Rectal smooth muscle tissue (tissue), 1 donor: Measurements from ENCODE around the gene OPA3.

Experiments used
- H3K27ac ChIP-seq: one replicate; pipeline ENCODE4 v1.7.0; 2013; ENCODE audit warnings: low read depth, low read length, inconsistent platforms
- H3K27me3 ChIP-seq: one replicate; pipeline ENCODE4 v1.7.0; 2013; ENCODE audit warnings: low read length; ENCODE audit not compliant: control insufficient read depth, insufficient read depth
- H3K36me3 ChIP-seq: one replicate; pipeline ENCODE4 v1.7.0; 2013; ENCODE audit warnings: low read length; ENCODE audit not compliant: control insufficient read depth, insufficient read depth
- H3K4me1 ChIP-seq: one replicate; pipeline ENCODE4 v1.7.0; 2013; ENCODE audit warnings: low read length; ENCODE audit not compliant: control insufficient read depth, insufficient read depth
- H3K4me3 ChIP-seq: one replicate; pipeline ENCODE4 v1.7.0; 2013; ENCODE audit warnings: low read length
- H3K9ac ChIP-seq: one replicate; pipeline ENCODE4 v1.7.0; 2013; ENCODE audit warnings: low read length

Gene OPA3

DNA sequence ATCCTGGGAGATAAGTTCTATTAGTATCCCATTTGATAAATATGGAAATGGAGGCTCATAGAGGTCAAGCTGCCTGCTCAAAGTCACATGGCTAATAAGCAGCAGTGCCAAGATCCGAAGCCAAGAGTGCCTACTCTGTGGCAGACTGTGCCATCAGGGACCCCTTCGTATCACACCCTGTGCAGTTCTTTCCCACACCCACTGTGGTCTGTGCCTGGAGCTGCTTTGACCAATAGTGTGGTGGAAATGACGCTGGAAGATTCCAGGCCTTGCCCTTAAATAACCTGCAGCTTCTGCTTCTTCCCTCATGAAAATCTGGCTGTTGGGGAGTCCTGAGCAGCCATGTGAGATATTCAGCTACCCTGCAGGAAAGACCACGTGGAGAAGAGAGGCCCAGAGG, 10.1 kb downstream of the OPA3 start:
- H3K27ac ChIP-seq: no peak overlapping the region
- H3K9ac ChIP-seq: no peak overlapping the region
- H3K27me3 ChIP-seq: no peaks in the 10 kb centered on the region
- no peaks in the 10 kb centered on the region for H3K36me3 ChIP-seq
- peaks cover 11% of the 10 kb centered on the region for H3K4me1 ChIP-seq
- no peak overlapping the region for H3K4me3 ChIP-seq

- H3K27ac ChIP-seq: no peak overlapping the region
- no peaks in the 10 kb centered on the region for H3K36me3 ChIP-seq
- no peak overlapping the region for H3K9ac ChIP-seq
- H3K4me1 ChIP-seq: peaks cover 1% of the 10 kb centered on the region
- no peak overlapping the region for H3K4me3 ChIP-seq
- H3K27me3 ChIP-seq: no peaks in the 10 kb centered on the region
These were observed 13.0 kb downstream of the OPA3 start for GRCh38 chr19:45571457-45572220.

GRCh38 chr19:45569619-45570421, 14.8 kb downstream of the OPA3 start:
- no peak overlapping the region for H3K9ac ChIP-seq

GRCh38 chr19:45568732-45569131, 15.9 kb downstream of the OPA3 start:
- Histone ChIP-seq H3K27ac (no peak overlapping the region), H3K4me3 (no peak overlapping the region), H3K36me3 (no peaks in the 10 kb centered on the region), H3K4me1 (no peaks in the 10 kb centered on the region), H3K27me3 (no peaks in the 10 kb centered on the region), H3K9ac (no peak overlapping the region)

More at GRCh38 chr19:45569619-45570421, 14.8 kb downstream of the OPA3 start:
- Histone ChIP-seq H3K27me3 (no peaks in the 10 kb centered on the region), H3K4me1 (no peaks in the 10 kb centered on the region), H3K27ac (no peak overlapping the region), H3K36me3 (no peaks in the 10 kb centered on the region), H3K4me3 (no peak overlapping the region)

DNA sequence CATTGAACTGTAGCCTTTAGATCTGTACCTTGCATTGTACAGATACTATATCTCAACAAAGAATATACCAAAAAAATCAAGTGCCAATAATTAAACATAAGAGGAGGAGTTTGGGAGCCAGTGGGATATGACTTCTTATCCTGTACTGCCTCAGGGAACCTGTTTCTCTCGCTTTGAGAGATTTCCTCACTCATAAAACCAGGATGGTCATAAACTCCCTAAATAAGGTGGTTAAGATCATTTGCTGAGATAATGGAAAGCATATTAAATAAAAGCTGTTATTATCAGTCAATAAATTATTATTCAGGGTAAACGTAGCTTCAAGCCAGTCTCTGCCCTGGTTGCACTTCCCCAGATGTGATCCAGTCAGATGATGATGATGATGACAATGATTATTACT, 17.0 kb downstream of the OPA3 start:
- Histone ChIP-seq H3K4me3 (no peak overlapping the region), H3K27me3 (no peaks in the 10 kb centered on the region), H3K27ac (no peak overlapping the region), H3K4me1 (no peaks in the 10 kb centered on the region), H3K36me3 (no peaks in the 10 kb centered on the region), H3K9ac (no peak overlapping the region)

DNA sequence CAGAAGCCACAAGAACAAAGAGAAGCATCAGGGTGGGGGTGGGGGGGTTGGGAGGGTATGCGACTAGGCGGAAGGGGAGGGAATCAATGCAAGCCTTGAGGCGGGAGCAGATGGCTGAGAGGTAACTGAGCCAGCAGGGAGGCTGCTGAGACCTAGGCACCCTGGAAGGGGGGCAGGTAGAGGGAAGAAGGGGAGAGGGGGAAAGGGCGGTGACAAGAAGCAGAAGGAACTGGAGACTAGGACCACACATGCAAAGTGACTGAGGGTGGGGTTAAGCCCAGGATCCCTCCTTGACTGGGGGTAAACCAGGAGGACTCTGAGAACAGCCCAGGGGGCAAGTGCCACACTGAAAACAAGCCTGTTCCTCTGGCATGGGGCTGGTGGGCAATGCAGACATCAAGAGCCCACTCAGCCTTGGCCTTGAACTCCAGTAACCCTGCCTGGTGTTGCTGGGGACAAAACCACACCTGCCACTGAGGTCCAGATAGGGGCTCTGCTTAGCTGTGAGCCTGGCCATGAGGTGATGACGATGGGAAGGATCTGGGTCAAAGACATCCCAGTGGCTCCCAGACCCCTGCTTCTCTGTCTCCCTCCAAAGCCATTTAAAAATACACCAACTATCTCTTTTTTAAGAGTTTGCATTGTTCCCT, 20.3 kb downstream of the OPA3 start:
- H3K27ac ChIP-seq: no peak overlapping the region
- H3K36me3 ChIP-seq: no peaks in the 10 kb centered on the region
- H3K4me3 ChIP-seq: no peak overlapping the region
- H3K4me1 ChIP-seq: no peaks in the 10 kb centered on the region
- no peaks in the 10 kb centered on the region for H3K27me3 ChIP-seq
- no peak overlapping the region for H3K9ac ChIP-seq

GRCh38 chr19:45560686-45561085, 23.9 kb downstream of the OPA3 start:
- H3K36me3 ChIP-seq: no peaks in the 10 kb centered on the region
- no peaks in the 10 kb centered on the region for H3K27me3 ChIP-seq
- H3K4me1 ChIP-seq: no peaks in the 10 kb centered on the region
- H3K4me3 ChIP-seq: no peak overlapping the region
- H3K27ac ChIP-seq: no peak overlapping the region
- H3K9ac ChIP-seq: no peak overlapping the region

GRCh38 chr19:45560038-45560437, 24.6 kb downstream of the OPA3 start:
- H3K27me3 ChIP-seq: no peaks in the 10 kb centered on the region
- H3K9ac ChIP-seq: no peak overlapping the region
- no peak overlapping the region for H3K27ac ChIP-seq
- H3K4me1 ChIP-seq: no peaks in the 10 kb centered on the region
- no peaks in the 10 kb centered on the region for H3K36me3 ChIP-seq
- no peak overlapping the region for H3K4me3 ChIP-seq

DNA sequence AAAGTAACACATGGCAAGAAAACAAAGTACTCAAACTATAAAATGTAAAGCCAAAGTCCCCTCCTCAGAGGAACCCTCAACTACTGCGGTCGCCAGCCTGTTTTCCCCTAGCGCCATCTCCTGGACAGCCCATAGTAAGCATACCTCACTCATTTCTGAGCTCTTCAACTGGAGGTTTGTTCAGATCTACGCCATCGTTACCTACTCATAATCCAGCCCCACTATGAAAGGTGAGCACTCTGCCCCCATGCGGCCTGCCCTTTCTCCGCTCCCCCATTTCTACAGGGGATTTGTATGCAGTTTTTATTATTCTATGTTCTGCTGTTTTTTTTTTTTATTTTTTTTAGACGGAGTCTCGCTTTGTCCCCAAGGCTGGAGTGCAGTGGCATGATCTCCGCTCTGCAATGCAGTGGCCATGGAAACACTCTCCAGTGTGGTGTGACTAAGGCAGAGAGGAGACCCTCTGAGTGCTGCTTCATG, 26.2 kb downstream of the OPA3 start:
- H3K27ac ChIP-seq: no peak overlapping the region
- no peaks in the 10 kb centered on the region for H3K27me3 ChIP-seq
- no peaks in the 10 kb centered on the region for H3K4me1 ChIP-seq
- no peaks in the 10 kb centered on the region for H3K36me3 ChIP-seq
- H3K9ac ChIP-seq: no peak overlapping the region
- H3K4me3 ChIP-seq: no peak overlapping the region

GRCh38 chr19:45556835-45557234, 27.8 kb downstream of the OPA3 start:
- H3K27ac ChIP-seq: no peak overlapping the region
- no peaks in the 10 kb centered on the region for H3K27me3 ChIP-seq
- H3K4me1 ChIP-seq: no peaks in the 10 kb centered on the region
- no peak overlapping the region for H3K9ac ChIP-seq
- H3K4me3 ChIP-seq: no peak overlapping the region
- no peaks in the 10 kb centered on the region for H3K36me3 ChIP-seq

DNA sequence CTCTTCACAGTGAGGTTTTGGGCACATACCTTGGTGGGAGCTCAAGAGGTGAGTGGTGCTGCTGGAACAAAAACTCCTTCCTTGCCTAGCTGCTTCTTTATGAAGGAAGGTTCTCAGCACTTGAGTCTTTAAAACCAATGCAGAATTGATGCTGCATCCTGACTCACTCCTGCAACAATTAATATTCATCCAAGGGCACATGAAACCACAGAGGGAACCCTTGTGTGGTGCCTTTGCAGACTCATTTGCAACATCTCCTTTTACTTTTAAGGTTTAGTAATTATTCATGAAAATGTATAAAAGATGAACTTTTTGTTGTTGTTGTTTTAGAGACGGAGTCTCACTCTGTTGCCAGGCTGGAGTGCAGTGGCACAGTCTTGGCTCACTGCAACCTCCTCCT, 30.1 kb downstream of the OPA3 start:
- Histone ChIP-seq H3K4me3 (no peak overlapping the region), H3K9ac (no peak overlapping the region), H3K36me3 (no peaks in the 10 kb centered on the region), H3K27me3 (no peaks in the 10 kb centered on the region), H3K27ac (no peak overlapping the region), H3K4me1 (no peaks in the 10 kb centered on the region)

DNA sequence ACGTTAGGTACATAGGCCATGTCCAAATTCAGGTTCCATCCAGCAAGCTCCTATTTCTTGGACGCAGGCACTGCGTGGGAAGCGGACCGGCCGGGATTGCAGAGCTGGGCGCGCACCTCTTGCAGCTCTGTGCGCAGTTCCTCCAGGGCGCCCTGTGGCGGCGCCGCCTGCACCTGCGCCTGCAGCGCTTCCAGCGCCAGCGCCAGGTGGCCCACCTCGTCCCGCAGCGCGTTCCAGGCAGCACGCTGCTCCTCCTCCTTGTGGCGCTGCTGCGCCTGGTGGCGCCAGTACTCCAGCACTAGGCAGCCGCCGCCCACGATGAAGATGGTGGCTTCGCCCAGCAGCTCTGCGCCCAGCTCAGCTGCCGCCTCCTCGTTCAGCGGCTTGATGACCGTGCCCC, 31.1 kb downstream of the OPA3 start:
- Histone ChIP-seq H3K9ac (no peak overlapping the region), H3K27me3 (no peaks in the 10 kb centered on the region), H3K36me3 (no peaks in the 10 kb centered on the region), H3K4me3 (no peak overlapping the region), H3K4me1 (no peaks in the 10 kb centered on the region), H3K27ac (no peak overlapping the region)
